GM18526 (cell line): Measurements from ENCODE around the gene CCS.

Experiments used
- POLR2A ChIP-seq: IDR thresholded peaks from 3 replicates; pipeline ENCODE4 v1.6.1; 2011; ENCODE audit not compliant: insufficient read length; ENCODE audit errors: extremely low read depth

CCS gene

DNA sequence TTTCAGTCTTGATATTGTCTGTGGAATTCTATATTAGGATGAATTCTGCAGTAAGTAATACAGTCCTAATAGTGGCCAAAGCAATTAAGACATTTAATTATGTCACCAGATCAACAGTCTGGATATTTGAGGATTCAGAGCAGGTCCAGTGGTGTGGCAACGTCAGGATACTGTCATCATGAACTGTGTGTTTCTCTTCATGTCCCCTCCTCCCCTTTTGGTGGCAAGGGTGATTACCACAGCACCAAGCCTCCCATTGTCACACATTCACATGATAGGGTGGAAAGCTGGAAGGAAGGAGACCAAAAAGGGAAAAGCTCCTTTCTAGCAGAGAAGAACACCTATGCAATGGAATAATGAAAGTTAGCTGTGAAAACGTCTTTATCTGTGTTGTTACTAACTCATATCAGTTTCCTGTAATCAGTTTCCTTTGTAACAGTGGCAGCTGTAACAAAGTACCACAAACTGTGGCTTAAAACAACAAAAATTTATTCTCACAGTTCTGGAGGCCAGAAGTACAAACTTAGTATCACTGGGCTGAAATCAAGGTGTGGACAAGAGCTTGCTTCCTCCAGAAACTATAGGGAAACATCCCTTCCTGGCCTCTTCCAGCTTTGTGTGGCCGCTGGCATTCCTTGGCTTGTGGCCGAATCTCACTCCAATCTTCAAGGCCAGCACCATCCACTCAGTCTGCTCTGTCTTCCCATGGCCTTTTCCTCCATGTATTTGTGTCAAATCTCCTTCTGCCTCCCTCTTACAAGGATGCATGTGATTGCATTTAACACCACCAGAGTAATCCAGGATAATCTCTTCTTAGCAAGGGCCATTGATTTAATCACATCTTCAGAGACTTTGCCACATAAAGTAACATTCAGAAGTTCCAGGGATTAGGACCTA lies 17.0 kb downstream of the CCS start:
- no peak for TF ChIP-seq POLR2A

DNA sequence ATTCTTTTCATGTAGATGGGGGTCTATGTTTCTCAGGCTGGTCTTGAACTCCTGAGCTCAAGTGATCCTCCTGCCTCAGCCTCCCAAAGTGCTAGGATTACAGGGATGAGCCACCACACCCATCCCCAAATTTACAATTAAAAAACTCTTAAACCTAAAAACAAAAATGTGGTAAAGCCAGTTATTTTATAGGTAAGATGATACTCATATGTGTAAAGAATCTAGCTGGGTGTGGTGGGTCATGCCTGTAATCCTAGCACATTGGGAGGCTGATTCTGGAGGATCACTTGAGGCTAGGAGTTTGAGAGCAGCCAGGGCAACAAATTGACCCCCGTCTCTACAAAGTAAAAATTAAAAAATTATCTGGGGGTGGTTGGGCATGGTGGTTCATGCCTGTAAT lies 19.5 kb downstream of the CCS start:
- TF ChIP-seq POLR2A = no peak

DNA sequence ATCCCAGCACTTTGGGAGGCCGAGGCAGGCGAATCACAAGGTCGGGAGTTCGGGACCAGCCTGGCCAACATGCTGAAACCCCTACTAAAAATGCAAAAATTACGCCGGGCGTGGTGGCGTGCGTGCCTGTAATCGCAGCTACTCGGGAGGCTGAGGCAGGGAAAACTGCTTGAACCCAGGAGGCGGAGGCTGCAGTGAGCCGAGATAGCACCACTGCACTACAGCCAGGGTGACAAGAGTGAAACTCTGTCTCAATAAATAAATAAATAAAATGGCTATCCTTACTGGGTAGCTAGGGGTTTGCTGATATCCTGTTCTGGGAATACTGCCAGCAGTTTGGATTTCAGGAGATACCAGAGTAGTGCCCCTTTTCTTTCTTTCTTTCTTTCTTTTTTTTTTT lies 21.1 kb downstream of the CCS start:
- TF ChIP-seq POLR2A = no peak

DNA sequence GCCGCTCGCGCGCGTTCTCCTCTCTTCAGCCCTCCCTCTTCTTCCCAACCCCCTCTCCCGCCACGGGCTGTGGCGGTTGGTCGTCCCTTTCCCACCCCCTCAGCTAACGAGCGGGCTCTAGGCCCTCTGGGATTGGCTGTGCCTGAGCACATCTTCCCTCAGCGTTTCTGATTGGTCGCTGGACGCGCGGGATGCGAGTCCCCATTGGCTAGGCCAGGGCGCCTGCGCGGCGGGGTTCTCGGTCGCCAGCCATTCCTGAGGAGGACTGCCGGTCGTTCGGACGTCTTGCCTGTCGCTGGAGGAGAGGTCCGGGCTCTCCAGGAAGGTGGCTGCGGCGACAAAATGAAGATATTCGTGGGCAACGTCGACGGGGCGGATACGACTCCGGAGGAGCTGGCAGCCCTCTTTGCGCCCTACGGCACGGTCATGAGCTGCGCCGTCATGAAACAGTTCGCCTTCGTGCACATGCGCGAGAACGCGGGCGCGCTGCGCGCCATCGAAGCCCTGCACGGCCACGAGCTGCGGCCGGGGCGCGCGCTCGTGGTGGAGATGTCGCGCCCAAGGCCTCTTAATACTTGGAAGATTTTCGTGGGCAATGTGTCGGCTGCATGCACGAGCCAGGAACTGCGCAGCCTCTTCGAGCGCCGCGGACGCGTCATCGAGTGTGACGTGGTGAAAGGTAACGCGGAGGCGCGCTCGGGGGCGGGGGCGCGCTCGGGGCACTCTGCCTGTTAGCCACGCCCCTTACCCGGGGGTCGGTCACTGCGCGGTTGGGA lies 23.6 kb downstream of the CCS start, which contains the start of gene RBM14:
TSS of gene RBM14 (plus strand) at position 252 of the 776 bp plus-strand sequence. CDS start at position 343, 91 bp downstream.
- peak; percentile 99 for TF ChIP-seq POLR2A

DNA sequence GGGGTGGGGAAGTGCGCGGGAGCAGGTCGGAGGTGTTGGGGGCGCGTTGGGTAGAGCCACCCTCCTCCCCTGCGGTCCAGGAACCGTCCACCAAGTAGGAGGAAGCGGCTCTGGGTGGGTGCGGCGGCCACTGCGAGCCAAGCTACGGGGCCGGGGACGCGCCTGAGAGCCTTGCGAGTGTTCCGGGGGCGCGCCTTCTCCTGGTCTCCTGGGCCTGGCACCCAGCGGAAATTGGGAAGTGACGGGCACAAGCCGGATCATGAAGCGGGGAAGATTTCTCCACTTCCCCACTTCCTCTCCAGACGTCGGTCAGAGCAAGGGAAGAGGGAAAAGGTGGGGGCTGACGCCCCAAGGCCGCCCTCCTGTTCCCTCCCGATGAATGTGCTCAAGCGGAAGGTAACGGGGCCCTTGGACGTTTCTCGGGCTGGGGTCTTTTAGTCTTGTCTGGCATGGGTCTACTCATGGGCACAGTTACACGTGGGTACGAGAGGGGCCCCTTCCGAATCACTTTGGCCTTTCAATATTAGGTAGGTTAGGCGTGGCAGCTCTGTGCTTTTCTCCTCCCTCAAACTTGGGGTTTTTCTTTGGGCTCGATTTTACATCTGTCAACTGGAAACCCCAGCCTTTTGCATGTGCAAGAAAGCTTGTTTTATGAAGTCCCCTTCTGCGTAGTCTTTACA lies 24.3 kb downstream of the CCS start:
- TF ChIP-seq POLR2A = no peak

DNA sequence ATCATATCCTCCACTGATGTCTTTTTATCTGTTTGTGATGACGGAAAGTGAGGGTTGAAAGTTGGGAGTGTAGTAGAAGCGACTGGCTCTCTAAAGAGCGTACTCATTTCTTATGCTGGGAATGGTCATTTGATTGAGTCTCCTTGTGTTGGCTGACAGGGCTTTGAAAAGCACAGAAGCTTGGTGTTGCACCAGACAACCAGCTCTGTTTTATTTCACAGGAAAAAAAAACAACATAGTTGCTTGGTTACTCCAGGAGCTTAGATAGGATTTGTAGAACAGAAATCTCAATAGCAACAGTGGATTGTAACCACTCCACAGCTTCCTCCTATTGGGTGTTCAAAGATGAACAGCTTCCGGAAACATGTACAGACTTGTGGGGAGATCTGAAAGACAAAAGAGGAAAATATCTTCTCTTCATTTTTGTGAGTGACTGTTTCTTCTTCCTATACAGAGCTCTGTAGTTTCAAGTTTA lies 26.1 kb downstream of the CCS start:
- no peak for TF ChIP-seq POLR2A

DNA sequence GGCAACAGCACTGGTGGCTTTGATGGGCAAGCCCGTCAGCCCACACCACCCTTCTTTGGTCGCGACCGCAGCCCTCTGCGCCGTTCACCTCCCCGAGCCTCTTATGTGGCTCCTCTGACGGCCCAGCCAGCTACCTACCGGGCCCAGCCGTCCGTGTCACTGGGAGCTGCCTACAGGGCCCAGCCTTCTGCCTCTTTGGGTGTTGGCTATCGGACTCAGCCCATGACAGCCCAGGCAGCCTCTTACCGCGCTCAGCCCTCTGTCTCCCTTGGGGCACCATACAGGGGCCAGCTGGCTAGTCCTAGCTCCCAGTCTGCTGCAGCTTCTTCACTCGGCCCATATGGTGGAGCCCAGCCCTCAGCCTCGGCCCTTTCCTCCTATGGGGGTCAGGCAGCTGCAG lies 31.5 kb downstream of the CCS start:
- TF ChIP-seq POLR2A = no peak

DNA sequence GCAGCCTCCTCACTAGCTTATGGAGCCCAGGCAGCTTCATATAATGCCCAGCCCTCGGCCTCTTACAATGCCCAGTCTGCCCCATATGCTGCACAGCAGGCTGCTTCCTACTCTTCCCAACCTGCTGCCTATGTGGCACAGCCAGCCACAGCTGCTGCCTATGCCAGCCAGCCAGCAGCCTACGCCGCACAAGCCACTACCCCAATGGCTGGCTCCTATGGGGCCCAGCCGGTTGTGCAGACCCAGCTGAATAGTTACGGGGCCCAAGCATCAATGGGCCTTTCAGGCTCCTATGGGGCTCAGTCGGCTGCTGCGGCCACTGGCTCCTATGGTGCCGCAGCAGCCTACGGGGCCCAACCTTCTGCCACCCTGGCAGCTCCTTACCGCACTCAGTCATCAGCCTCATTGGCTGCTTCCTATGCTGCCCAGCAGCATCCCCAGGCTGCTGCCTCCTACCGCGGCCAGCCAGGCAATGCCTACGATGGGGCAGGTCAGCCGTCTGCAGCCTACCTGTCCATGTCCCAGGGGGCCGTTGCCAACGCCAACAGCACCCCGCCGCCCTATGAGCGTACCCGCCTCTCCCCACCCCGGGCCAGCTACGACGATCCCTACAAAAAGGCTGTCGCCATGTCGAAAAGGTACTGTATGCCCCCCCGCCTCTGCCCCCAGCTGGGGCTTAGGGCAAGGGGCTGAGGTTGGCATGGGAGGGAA lies 32.2 kb downstream of the CCS start:
- TF ChIP-seq POLR2A = no peak

DNA sequence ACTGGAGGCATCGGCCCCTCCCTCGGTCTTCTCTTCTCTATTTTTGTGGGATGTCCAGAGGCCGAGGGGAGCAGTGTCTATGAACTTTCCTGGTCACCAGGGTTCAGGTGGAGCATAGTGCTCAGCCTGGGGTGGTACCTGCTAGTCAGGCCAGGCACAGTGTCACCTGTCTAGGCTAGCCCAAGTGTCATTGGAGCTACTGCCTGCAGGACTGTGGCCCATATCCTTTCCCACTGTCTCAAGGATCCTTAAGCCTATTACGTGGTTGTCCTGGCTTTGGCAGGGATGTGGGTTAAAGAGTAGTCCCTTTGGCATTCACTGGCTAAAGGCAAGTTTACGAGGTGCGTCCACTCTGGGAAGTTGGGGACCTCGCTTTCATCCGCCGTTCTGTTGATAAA lies 32.8 kb downstream of the CCS start:
- no peak for TF ChIP-seq POLR2A

DNA sequence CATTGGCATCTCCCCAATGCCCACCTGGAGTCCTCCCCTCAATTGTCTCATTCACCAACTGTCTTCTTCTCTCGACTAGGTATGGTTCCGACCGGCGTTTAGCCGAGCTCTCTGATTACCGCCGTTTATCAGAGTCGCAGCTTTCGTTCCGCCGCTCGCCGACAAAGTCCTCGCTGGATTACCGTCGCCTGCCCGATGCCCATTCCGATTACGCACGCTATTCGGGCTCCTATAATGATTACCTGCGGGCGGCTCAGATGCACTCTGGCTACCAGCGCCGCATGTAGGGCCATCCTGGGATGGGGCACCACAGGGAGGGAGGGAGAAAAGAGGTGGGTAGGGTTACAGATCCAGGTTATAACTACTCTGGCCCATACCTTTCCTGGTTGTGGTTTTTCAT lies 33.4 kb downstream of the CCS start:
- TF ChIP-seq POLR2A = no peak

DNA sequence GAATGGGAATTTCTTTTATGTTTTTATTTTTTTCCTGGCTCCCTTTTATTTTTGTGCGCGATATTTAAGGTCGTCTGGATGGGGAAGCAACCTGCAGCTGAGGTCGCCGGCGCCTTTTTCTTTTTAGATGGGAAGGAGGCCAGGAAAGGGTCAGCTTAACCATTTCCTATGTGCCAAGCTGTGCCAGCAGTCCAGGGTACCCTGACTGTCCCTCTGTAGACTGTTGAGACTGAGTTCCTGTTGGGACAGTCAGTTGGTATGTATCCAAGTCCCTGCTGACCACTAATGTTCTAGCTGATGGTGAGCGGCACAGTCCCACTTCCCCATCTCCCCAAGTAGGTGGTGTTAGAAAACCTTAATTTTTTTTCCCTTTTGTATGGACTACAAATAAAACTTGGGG lies 33.9 kb downstream of the CCS start:
- TF ChIP-seq POLR2A = peak; percentile 4

DNA sequence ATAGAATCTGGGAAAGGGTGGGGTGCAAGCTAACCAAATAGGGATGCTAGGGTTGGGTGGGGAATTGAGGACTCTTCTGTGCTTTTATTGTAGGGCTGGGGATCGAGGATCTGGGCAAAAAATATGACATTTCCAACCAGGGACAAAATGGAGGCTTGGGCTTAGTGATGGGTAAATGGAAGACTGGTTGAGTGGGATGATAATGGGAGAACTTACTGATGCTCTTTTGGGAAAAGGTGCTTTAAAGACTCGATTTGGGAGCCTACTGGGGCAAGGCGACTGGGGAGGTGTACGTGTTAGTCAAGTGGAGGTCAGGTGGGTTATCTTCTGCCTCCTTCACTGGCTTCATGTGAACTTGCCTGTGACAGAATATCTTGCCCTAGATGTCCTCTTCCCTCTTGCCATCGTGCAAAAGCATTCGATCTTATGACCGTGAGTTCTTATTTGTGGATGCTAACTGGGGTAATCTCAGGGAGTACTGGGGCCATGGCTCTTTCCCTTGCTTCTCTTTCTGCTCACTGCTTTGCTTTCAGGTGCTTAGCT lies 35.1 kb downstream of the CCS start:
- no peak for TF ChIP-seq POLR2A

DNA sequence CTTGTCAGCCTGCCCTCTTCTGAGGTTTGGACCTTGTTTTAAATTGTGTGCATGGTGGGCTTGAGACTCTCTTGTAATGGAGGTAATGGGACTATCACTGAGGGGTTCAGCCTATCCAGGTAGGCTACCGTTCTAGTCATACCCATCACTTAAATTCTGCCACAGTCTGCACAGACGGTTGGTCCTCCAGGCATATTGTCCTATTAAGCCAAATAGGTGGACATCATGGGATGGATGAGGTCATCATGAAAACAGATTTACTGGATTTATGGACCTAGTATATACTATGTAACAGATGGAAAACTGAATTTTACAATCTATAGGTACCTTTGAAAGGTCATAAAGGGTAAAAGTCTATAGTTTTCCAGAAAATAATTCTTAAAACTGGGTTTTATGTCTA lies 36.4 kb downstream of the CCS start:
- TF ChIP-seq POLR2A = no peak

DNA sequence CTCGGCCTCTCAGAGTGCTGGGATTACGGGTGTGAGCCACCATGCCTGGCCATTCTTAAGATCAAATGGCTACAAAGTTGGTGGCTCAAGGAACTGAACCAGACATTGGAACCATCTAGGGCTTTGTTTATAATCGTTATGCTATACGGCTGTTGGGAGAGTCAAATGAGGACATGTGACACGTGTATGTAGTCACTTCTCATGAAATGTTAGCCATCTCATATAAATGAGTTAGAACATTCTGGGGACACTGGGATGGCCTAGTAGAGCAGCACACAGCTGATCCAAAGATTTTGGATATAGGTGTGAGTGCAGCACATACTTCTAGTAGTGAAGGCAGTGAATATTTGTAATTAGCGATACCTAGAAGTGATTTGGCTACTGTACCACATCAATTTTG lies 38.9 kb downstream of the CCS start:
- TF ChIP-seq POLR2A = no peak

DNA sequence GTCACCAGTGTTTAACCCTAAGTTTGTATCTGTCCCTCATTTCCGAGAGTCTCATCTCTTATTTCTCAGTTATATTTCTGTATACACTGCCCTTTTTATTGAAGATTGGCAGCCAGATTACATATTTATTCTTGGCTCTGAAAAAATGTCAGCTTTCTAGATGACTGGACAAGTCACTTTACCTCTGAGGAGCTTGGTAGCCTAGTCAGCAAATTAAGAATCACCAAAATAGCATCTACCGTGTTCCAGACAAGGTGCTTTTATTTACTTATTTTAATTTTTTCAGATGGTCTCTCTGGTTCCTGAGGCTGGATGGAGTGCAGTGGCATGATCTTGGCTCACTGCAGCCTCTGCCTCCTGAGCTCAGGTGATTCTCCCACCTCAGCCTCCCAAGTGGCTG lies 40.0 kb downstream of the CCS start:
- no peak for TF ChIP-seq POLR2A
